GM12873 (cell line): Measurements from ENCODE around the gene SLC7A9.

Experiments
- TF ChIP-seq, protein P1 (sequence below): IDR thresholded peaks from 2 replicates; pipeline ENCODE4 v1.5.1; 2012; ENCODE audit warnings: low read depth, mild to moderate bottlenecking, moderate library complexity, low read length, control low read depth; ENCODE audit not compliant: insufficient read depth; ENCODE audit errors: missing control alignments

The SLC7A9 gene

GRCh38 chr19:32811151-32811550 is 58.4 kb downstream of the SLC7A9 start:
- TF ChIP-seq, protein P1, sequence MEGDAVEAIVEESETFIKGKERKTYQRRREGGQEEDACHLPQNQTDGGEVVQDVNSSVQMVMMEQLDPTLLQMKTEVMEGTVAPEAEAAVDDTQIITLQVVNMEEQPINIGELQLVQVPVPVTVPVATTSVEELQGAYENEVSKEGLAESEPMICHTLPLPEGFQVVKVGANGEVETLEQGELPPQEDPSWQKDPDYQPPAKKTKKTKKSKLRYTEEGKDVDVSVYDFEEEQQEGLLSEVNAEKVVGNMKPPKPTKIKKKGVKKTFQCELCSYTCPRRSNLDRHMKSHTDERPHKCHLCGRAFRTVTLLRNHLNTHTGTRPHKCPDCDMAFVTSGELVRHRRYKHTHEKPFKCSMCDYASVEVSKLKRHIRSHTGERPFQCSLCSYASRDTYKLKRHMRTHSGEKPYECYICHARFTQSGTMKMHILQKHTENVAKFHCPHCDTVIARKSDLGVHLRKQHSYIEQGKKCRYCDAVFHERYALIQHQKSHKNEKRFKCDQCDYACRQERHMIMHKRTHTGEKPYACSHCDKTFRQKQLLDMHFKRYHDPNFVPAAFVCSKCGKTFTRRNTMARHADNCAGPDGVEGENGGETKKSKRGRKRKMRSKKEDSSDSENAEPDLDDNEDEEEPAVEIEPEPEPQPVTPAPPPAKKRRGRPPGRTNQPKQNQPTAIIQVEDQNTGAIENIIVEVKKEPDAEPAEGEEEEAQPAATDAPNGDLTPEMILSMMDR, result no peak

DNA sequence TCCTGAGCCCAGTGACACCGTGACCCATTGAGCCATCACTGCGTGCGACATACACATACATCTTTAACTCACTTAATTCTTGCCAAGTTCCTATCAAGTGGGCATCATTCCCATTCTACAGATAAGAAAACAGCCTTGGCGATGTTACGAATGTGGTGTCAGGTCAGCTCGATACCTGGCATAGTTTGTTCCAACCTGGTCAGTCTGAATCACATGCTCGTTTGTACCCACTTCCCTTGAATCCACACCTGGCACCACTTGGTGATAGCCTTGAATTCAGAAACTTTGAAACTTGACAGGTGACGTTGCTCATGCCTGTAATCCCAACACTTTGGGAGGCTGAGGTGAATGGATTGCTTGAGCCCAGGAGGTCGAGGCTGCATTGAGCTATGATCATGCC is 59.1 kb downstream of the SLC7A9 start:
- TF ChIP-seq, protein P1, result no peak

DNA sequence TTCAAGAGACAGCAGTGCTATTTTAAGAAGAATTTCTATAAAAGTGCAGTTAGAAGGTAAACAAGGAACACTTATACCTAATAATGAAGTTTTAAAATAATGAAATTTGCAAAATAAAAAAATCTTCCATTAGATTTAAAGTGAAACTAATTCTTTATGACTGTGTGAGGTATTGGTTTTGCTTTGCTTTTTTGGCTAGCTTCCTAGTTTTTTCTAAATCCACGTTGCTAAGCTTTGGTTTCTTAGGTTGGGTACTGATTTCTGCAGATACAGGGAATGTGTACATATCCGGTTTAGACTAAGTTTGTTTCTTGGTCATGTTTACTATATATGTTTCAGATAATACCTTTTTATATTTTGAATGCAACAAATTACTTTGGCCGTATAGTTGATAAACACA is 59.8 kb downstream of the SLC7A9 start:
- TF ChIP-seq, protein P1, result no peak

- TF ChIP-seq, protein P1, result no peak
Observed at GRCh38 chr19:32809254-32809653, 60.3 kb downstream of the SLC7A9 start.

DNA sequence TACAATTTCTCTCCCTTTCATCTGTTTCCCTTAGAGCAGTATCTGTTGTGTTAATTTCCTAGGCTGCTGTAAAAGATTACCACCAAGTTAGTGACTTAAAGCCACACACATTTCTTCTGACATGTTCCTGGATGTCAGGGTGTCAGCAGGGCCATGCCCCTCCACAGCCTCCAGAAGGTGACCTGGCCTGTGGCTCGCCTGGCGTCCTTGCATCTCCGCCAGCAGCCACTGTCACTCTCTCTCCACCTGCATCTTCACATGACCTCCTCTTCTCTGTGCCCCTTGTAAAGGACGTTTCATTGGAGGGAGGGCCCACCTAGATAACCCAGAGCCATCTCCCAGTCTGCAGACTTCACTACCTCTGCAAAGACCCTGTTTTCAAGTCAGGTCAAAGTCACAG is 61.3 kb downstream of the SLC7A9 start:
- TF ChIP-seq, protein P1, result no peak

- TF ChIP-seq, protein P1, result no peak
Observed at GRCh38 chr19:32802840-32803239, 66.7 kb downstream of the SLC7A9 start.

- TF ChIP-seq, protein P1, result no peak
Observed at GRCh38 chr19:32800754-32801153, 68.8 kb downstream of the SLC7A9 start.

- TF ChIP-seq, protein P1, result no peak
Observed at GRCh38 chr19:32800191-32800590, 69.4 kb downstream of the SLC7A9 start.
